K562 (cell line): ENCODE results near the gene PEX10. TPM values are rescaled to one million over a fixed set of nuclear protein-coding genes. Genes with fewer than 3 reads are reported as not detected.
A peak's percentile ranks its signal among the peaks of the same experiment; 100 is the strongest.

Source experiments
- ATAC-seq: fragments of 200-7000 bp; cut with Tn5 transposase; 3 replicates; pipeline ENCODE4 v1.9.1; 2020; ENCODE audit warnings: moderate library complexity
- BruUV-seq: library from RNA; stranded (reverse); fragments of 400-500 nt; replicated peaks from 2 replicates; lab custom pipeline; 2021; lab: Mats Ljungman, UMichigan
- CTCF ChIA-PET: fragments of 300-600 bp; formaldehyde crosslinking; extraction: SDS; loops from one replicate; lab custom pipeline; 2021; ENCODE audit warnings: low intra/inter-chr PET ratio; lab: Yijun Ruan, JAX
- POLR2A ChIA-PET: fragments of 300-600, 350-650 bp; sonication (Branson Sonifier 250); formaldehyde crosslinking; extraction: SDS; loops from one replicate; lab custom pipeline; 2021; ENCODE audit warnings: antibody characterized with exemption, inconsistent platforms; lab: Yijun Ruan, JAX
- DNase-seq, 4 experiments: peaks; one replicate each; pipeline versions ENCODE4 v3.0.0 to v3.0.0-alpha.2; 2011 to 2018; ENCODE audit warnings: low spot score in 3 of 4, mixed read lengths in 3 of 4; ENCODE audit errors: extremely low read depth in 1 of 4
- FAIRE-seq: peaks from 2 replicates; lab custom pipeline; 2011; peaks lifted over from hg19 to GRCh38; lab: Jason Lieb, UNC
- H2AFZ ChIP-seq: 2 replicates; pipeline ENCODE4 v1.6.0; 2011; ENCODE audit warnings: low read depth, low read length, control low read depth, inconsistent platforms
- H3K27ac ChIP-seq: fragments of 200-600 bp; 3 replicates; pipeline ENCODE4 v1.8.0; 2011; ENCODE audit warnings: low read depth, mild to moderate bottlenecking, control low read depth, inconsistent platforms, low read length, moderate library complexity, mixed read lengths; ENCODE audit errors: extremely low read depth
- H3K27me3 ChIP-seq, 2 experiments: fragments of 300-600 bp in 1 of 2; 2 replicates in 1 of 2; 3 replicates in 1 of 2; pipeline versions ENCODE4 v1.6.0 to v1.8.0; 2011; ENCODE audit warnings: inconsistent platforms in 2 of 2, low read length in 2 of 2, mild to moderate bottlenecking in 1 of 2, mixed read lengths in 1 of 2, moderate library complexity in 1 of 2; ENCODE audit not compliant: control insufficient read depth in 2 of 2, insufficient read depth in 2 of 2
- H3K36me3 ChIP-seq: fragments of 300-600 bp; 3 replicates; pipeline ENCODE4 v1.8.0; 2011; ENCODE audit warnings: mild to moderate bottlenecking, low read length, inconsistent platforms; ENCODE audit not compliant: control insufficient read depth, insufficient read depth
- H3K4me1 ChIP-seq, 2 experiments: fragments of 200-600 bp in 1 of 2; replicated peaks in 1 of 2; 2 replicates in 1 of 2; 3 replicates in 1 of 2; pipeline versions ENCODE4 v1.5.1 to v1.8.0; 2011; ENCODE audit warnings: inconsistent platforms in 2 of 2, low read length in 2 of 2, mild to moderate bottlenecking in 1 of 2, mixed read lengths in 1 of 2, moderate library complexity in 1 of 2; ENCODE audit not compliant: control insufficient read depth in 2 of 2, insufficient read depth in 2 of 2
- H3K4me2 ChIP-seq: 2 replicates; pipeline ENCODE4 v1.6.1; 2011; ENCODE audit warnings: low read length, control low read depth, inconsistent platforms, mixed read lengths; ENCODE audit not compliant: insufficient read depth
- H3K4me3 ChIP-seq: fragments of 200-600 bp; sonication (generic), shearing (Covaris generic); 2 replicates; pipeline ENCODE4 v1.5.1; 2016; ENCODE audit warnings: control low read depth, inconsistent platforms
- H3K79me2 ChIP-seq: fragments of 200-600 bp; 3 replicates; pipeline ENCODE4 v1.8.0; 2011; ENCODE audit warnings: low read length, inconsistent platforms; ENCODE audit not compliant: control insufficient read depth, insufficient read depth
- H3K9ac ChIP-seq, 2 experiments: 2 replicates each; pipeline versions ENCODE4 v1.6.0 to v1.6.1; 2011; ENCODE audit warnings: low read depth in 2 of 2, low read length in 2 of 2, control low read depth in 1 of 2, inconsistent platforms in 1 of 2, mild to moderate bottlenecking in 1 of 2, mixed read lengths in 1 of 2; ENCODE audit not compliant: insufficient read depth in 1 of 2
- H3K9me1 ChIP-seq: one replicate; pipeline ENCODE4 v1.6.0; 2011; ENCODE audit warnings: inconsistent platforms, mild to moderate bottlenecking, low read length, moderate library complexity; ENCODE audit not compliant: control insufficient read depth, insufficient read depth
- H3K9me3 ChIP-seq: replicated peaks from 2 replicates; pipeline ENCODE4 v1.5.1; 2011; ENCODE audit warnings: low read depth, low read length, inconsistent platforms; ENCODE audit not compliant: control insufficient read depth, insufficient read depth
- H4K20me1 ChIP-seq: replicated peaks from 2 replicates; pipeline ENCODE4 v1.6.1; 2011; ENCODE audit warnings: low read length, inconsistent platforms, mixed read lengths; ENCODE audit not compliant: control insufficient read depth, insufficient read depth
- ATF4 ChIP-seq: fragments of 450-650 bp; formaldehyde crosslinking; IDR thresholded peaks from 2 replicates; pipeline ENCODE4 v1.4.0; 2022; ENCODE audit warnings: mild to moderate bottlenecking, moderate library complexity
- CBFA2T2 ChIP-seq: fragments of 450-650 bp; conservative IDR thresholded peaks from 2 replicates; pipeline ENCODE4 v1.6.1; 2017; ENCODE audit warnings: mild to moderate bottlenecking
- FOXA1 ChIP-seq: fragments of 450-650 bp; IDR thresholded peaks from 2 replicates; pipeline ENCODE4 v1.6.1; 2016; ENCODE audit warnings: mild to moderate bottlenecking, borderline replicate concordance
- HNRNPH1 ChIP-seq: fragments of 200-400 bp; formaldehyde crosslinking; optimal IDR thresholded peaks from 2 replicates; pipeline ENCODE3; 2017; ENCODE audit warnings: low read depth, mild to moderate bottlenecking, low read length, moderate library complexity
- HOMEZ ChIP-seq: fragments of 250-450 bp; sonication (Bioruptor Pico); IDR thresholded peaks from 2 replicates; pipeline ENCODE4 v1.4.0; 2020; ENCODE audit warnings: mild to moderate bottlenecking, moderate library complexity
- NCOR1 ChIP-seq: fragments of 450-650 bp; IDR thresholded peaks from 2 replicates; pipeline ENCODE4 v1.6.1; 2016; ENCODE audit warnings: mild to moderate bottlenecking, moderate library complexity
- POLR2A ChIP-seq: fragments of 450-650 bp; conservative IDR thresholded peaks from 2 replicates; pipeline ENCODE4 v1.6.1; 2016
- POLR2AphosphoS2 ChIP-seq: IDR thresholded peaks from 2 replicates; pipeline ENCODE4 v1.6.1; 2012; ENCODE audit warnings: low read length, improper control_type of control experiment
- POLR2B ChIP-seq: fragments of 450-650 bp; IDR thresholded peaks from 2 replicates; pipeline ENCODE4 v1.6.1; 2018; ENCODE audit warnings: low read depth; ENCODE audit not compliant: partially characterized antibody
- RBFOX2 ChIP-seq: fragments of 200-400 bp; formaldehyde crosslinking; IDR thresholded peaks from 2 replicates; pipeline ENCODE4 v1.6.1; 2017; ENCODE audit warnings: low read depth, mild to moderate bottlenecking, low read length, moderate library complexity
- RBM22 ChIP-seq: fragments of 200-400 bp; formaldehyde crosslinking; IDR thresholded peaks from 2 replicates; pipeline ENCODE4 v1.6.1; 2018; ENCODE audit warnings: low read length, low read depth; ENCODE audit not compliant: poor library complexity, severe bottlenecking
- RBM39 ChIP-seq: fragments of 200-400 bp; formaldehyde crosslinking; optimal IDR thresholded peaks from 2 replicates; pipeline ENCODE3; 2018; ENCODE audit warnings: low read depth, low read length
- SUPT5H ChIP-seq: fragments of 450-650 bp; IDR thresholded peaks from 2 replicates; pipeline ENCODE4 v1.6.1; 2016
- ZBTB43 ChIP-seq: sonication (generic); formaldehyde crosslinking; IDR thresholded peaks from 2 replicates; pipeline ENCODE4 v1.8.0; 2023; ENCODE audit warnings: mild to moderate bottlenecking, missing genetic modification reagents
- ZFX ChIP-seq: sonication (generic); formaldehyde crosslinking; IDR thresholded peaks from 2 replicates; pipeline ENCODE4 v1.8.0; 2022; ENCODE audit warnings: mild to moderate bottlenecking, missing genetic modification reagents, moderate library complexity
- ZNF277 ChIP-seq: fragments of 250-450 bp; sonication (Bioruptor Pico); IDR thresholded peaks from 2 replicates; pipeline ENCODE4 v1.8.0; 2022; ENCODE audit warnings: inconsistent platforms, mild to moderate bottlenecking, moderate library complexity, borderline replicate concordance
- WGBS: fragments of 100-300 bp; shearing (Covaris generic); methylation state at CpG from one replicate; pipeline ENCODE4 v1.1.6; 2016; ENCODE audit warnings: low coverage, mixed read lengths; ENCODE audit not compliant: insufficient coverage; ENCODE audit errors: missing lambda C conversion rate; 5-methylcytosine and 5-hydroxymethylcytosine counted together
- in situ Hi-C: fragments of 300-500 bp; cut with MboI; formaldehyde crosslinking; loops from 4 replicates; pipeline ENCODE4 v1.15.0; 2018; ENCODE audit warnings: inconsistent platforms, mixed read lengths
- intact Hi-C: fragments of 100-400 bp; cut with micrococcal nuclease; formaldehyde crosslinking; loops from 2 replicates; pipeline ENCODE4 v1.14.2; 2022
- polyA plus RNA-seq, 8 experiments: library from polyadenylated mRNA; depleted of rRNA in 4 of 8; stranded (reverse) in 5 of 8; unstranded in 3 of 8; fragments of >200 nt; fragmentation: Nextera tagmentation in 2 of 8; fragmentation: Illumina TruSeq in 1 of 8; extraction: Ambion mirVana in 2 of 8; extraction: Trizol in 1 of 8; gene quantifications; 2 replicates each; pipeline versions ENCODE4 v1.2.1 to v1.2.3, GENCODE V29; 2011 to 2014; ENCODE audit warnings: inconsistent platforms in 1 of 8, missing spikeins in 1 of 8
- total RNA-seq, 7 experiments: library from RNA; depleted of rRNA in 6 of 7; stranded (reverse); fragments of >200 nt in 6 of 7; fragmentation: Illumina TruSeq in 2 of 7; extraction: Trizol in 2 of 7; gene quantifications; 2 replicates each; pipeline versions ENCODE4 v1.2.1 to v1.2.3, GENCODE V29; 2011 to 2021; ENCODE audit warnings: low replicate concordance in 1 of 7

PEX10 gene
- total and polyA plus RNA-seq, 9 of the 15 experiments (the other 6 are each of a cell fraction or from before 2014, with no cell fraction given) = 0.03 to 26.2 (median 8.7) TPM

- Histone ChIP-seq H3K79me2 (no peaks in the 10 kb centered on the region; the same call in 2 of the 3 replicates), H3K9ac (peak overlapping the region in 1 of 2 experiments; percentile 82; a peak in 1 of 4 replicates), H3K27me3 (no peaks in the 10 kb centered on the region), H3K4me3 (no peak overlapping the region), H3K4me1 (peaks cover 0 to 49% of the 10 kb centered on the region in 2 experiments; a peak in 2 of 5 replicates), H3K9me3 (no peaks in the 10 kb centered on the region), H3K9me1 (no peaks in the 10 kb centered on the region), H3K4me2 (no peak overlapping the region), H3K36me3 (peaks cover 86% of the 10 kb centered on the region), H3K27ac (no peak overlapping the region), H4K20me1 (peaks cover 9% of the 10 kb centered on the region; the same call in 1 of the 2 replicates), H2AFZ (no peak overlapping the region)
- TF ChIP-seq NCOR1 (no peak), CBFA2T2 (no peak), POLR2AphosphoS2 (peak; percentile 18; the same call in 1 of the 2 replicates), HOMEZ (CRISPR knock-in tag) (no peak), POLR2B (peak; percentile 26), POLR2A (peak; percentile 48), ZNF277 (CRISPR knock-in tag) (0 out of 2 replicates have a peak, but pooled peaks have one; percentile 53), FOXA1 (no peak), RBM22 (no peak), ATF4 (no peak), ZFX (CRISPR knock-in tag) (no peak), SUPT5H (peak; percentile 14; the same call in 1 of the 2 replicates), RBM39 (no peak), RBFOX2 (peak; percentile 51), ZBTB43 (CRISPR knock-in tag) (no peak), HNRNPH1 (no peak)
- DNase-seq = no peak
- POLR2A ChIA-PET = interaction anchor here (0.8 to 1.9 kb wide), 3 partner anchors 8 to 184 kb away, joined by 3 to 4 read pairs (median 3); partner anchors contain the start of gene PEX10
- no TSS peak for BruUV-seq
- in situ Hi-C loops (no loop called here), intact Hi-C loops (no loop called here)
- ATAC-seq = no peak
- peak; percentile 29 for FAIRE-seq
- WGBS = 95% methylated on average over 29 of the region's 29 CpGs
- CTCF ChIA-PET = no interaction called here
These were observed 8.0 kb downstream of the PEX10 start for GRCh38 chr1:2404142-2404889.
